Tibial nerve (tissue), 4 donors: ENCODE measurements around the gene TANC1. TPM values are rescaled to one million over a fixed set of nuclear protein-coding genes. Genes with fewer than 3 reads are reported as not detected.

Experiments
- DNase-seq, 2 donors: peaks; one replicate each; pipeline ENCODE4 v3.0.0-alpha.2; 2019; ENCODE audit warnings: low spot score in 2 of 2
- H3K27ac ChIP-seq, 4 donors: fragments of 200-600 bp; sonication (generic) in 3 of 4; one replicate each; pipeline ENCODE4 v1.5.1; 2017 to 2019; ENCODE audit warnings: mild to moderate bottlenecking in 1 of 4
- H3K27me3 ChIP-seq, 2 donors: fragments of 200-600 bp; sonication (generic) in 1 of 2; one replicate each; pipeline versions ENCODE4 v1.5.1 to v1.6.0; 2017 to 2019
- H3K36me3 ChIP-seq, 3 donors: fragments of 200-600 bp; sonication (generic); one replicate each; pipeline ENCODE4 v1.5.1; 2018 to 2019
- H3K4me1 ChIP-seq, 4 donors: fragments of 200-600 bp; sonication (generic) in 3 of 4; one replicate each; pipeline ENCODE4 v1.5.1; 2017 to 2019
- H3K4me3 ChIP-seq, 4 donors: fragments of 200-600 bp; sonication (generic) in 3 of 4; one replicate each; pipeline ENCODE4 v1.5.1; 2017 to 2019; ENCODE audit warnings: mild to moderate bottlenecking in 1 of 4, moderate library complexity in 1 of 4
- H3K9me3 ChIP-seq, 4 donors: fragments of 200-600 bp; sonication (generic) in 3 of 4; one replicate each; pipeline ENCODE4 v1.5.1; 2017 to 2019
- CTCF ChIP-seq, 5 experiments: fragments of 200-600 bp in 3 of 5; fragments of 450-650 bp in 2 of 5; sonication (generic) in 3 of 5; IDR thresholded peaks; one replicate each; pipeline ENCODE4 v1.5.1; 2016 to 2019; ENCODE audit warnings: antibody characterized with exemption in 5 of 5, mild to moderate bottlenecking in 3 of 5, moderate library complexity in 2 of 5
- EP300 ChIP-seq, 2 donors: sonication (generic); formaldehyde crosslinking; IDR thresholded peaks; one replicate each; pipeline ENCODE4 v1.6.1; 2017; ENCODE audit warnings: antibody characterized with exemption in 2 of 2, mild to moderate bottlenecking in 1 of 2
- POLR2A ChIP-seq, 2 donors: fragments of 450-650 bp; IDR thresholded peaks; one replicate each; pipeline ENCODE4 v1.6.1; 2017; ENCODE audit warnings: antibody characterized with exemption in 2 of 2, mild to moderate bottlenecking in 2 of 2, moderate library complexity in 2 of 2
- WGBS, 2 donors: methylation state at CpG; one replicate each; pipeline ENCODE4 v1.1.5; 2018; 5-methylcytosine and 5-hydroxymethylcytosine counted together
- total RNA-seq, 4 donors: library from RNA; depleted of rRNA; stranded (reverse); fragments of >200 nt; gene quantifications; one replicate each; pipeline ENCODE4 v1.1.0, GENCODE V29; 2016

TANC1 gene
- total RNA-seq, 4 donors from 2014 or later, result 43.5 to 66.3 (median 57.6) TPM

- peaks cover 0 to 79% (median 31%) of the 10 kb centered on the region in 4 donors for H3K4me1 ChIP-seq
- TF ChIP-seq POLR2A (IDR thresholded peaks at IDR 0.05), result no peak
Measured at GRCh38 chr2:159050426-159050825, 82.0 kb downstream of the TANC1 start.

GRCh38 chr2:159051133-159051532 is 82.7 kb downstream of the TANC1 start:
- no peak for TF ChIP-seq CTCF (IDR thresholded peaks at IDR 0.05)
- peak in 1 of 2 donors; percentile 8 for TF ChIP-seq EP300 (IDR thresholded peaks at IDR 0.05)
- no peak for TF ChIP-seq POLR2A (IDR thresholded peaks at IDR 0.05)
- 83 to 85% methylated on average over 3 of the region's 3 CpGs for WGBS, 2 donors

More at GRCh38 chr2:159050426-159050825, 82.0 kb downstream of the TANC1 start:
- Histone ChIP-seq H3K4me3 (no peak overlapping the region), H3K9me3 (no peaks in the 10 kb centered on the region), H3K36me3 (no peaks in the 10 kb centered on the region), H3K27me3 (no peaks in the 10 kb centered on the region), H3K27ac (peak overlapping the region in 2 of 4 donors; percentile 51 to 62)
- DNase-seq, result no peak
- WGBS, 2 donors, result 70 to 86% methylated on average over 1 of the region's 1 CpG

GRCh38 chr2:159051661-159052060 is 83.2 kb downstream of the TANC1 start:
- Histone ChIP-seq H3K4me3 (no peak overlapping the region), H3K9me3 (no peaks in the 10 kb centered on the region), H3K27ac (peak overlapping the region in 3 of 4 donors; percentile 4 to 76 (median 51)), H3K4me1 (peaks cover 0 to 73% (median 31%) of the 10 kb centered on the region in 4 donors), H3K36me3 (no peaks in the 10 kb centered on the region), H3K27me3 (no peaks in the 10 kb centered on the region)
- TF ChIP-seq POLR2A (IDR thresholded peaks at IDR 0.05) (no peak), CTCF (IDR thresholded peaks at IDR 0.05) (no peak), EP300 (IDR thresholded peaks at IDR 0.05) (no peak)
- 47 to 55% methylated on average over 5 of the region's 5 CpGs for WGBS, 2 donors
- no peak for DNase-seq

More at GRCh38 chr2:159051133-159051532, 82.7 kb downstream of the TANC1 start:
- DNase-seq, result no peak
- H3K4me3 ChIP-seq, result no peak overlapping the region
- H3K27ac ChIP-seq, result peak overlapping the region in 3 of 4 donors; percentile 4 to 76 (median 51)
- H3K27me3 ChIP-seq, result no peaks in the 10 kb centered on the region
- H3K9me3 ChIP-seq, result no peaks in the 10 kb centered on the region
- no peaks in the 10 kb centered on the region for H3K36me3 ChIP-seq
- H3K4me1 ChIP-seq, result peaks cover 0 to 77% (median 34%) of the 10 kb centered on the region in 4 donors

- peak overlapping the region in 2 of 4 donors; percentile 51 to 76 for H3K27ac ChIP-seq
Measured at GRCh38 chr2:159052157-159052601, 83.7 kb downstream of the TANC1 start.

GRCh38 chr2:159053161-159054031 is 85.0 kb downstream of the TANC1 start:
- Histone ChIP-seq H3K27ac (peak overlapping the region in 3 of 4 donors; percentile 27 to 76 (median 51)), H3K4me1 (peaks cover 0 to 56% (median 22%) of the 10 kb centered on the region in 4 donors), H3K9me3 (no peaks in the 10 kb centered on the region), H3K27me3 (no peaks in the 10 kb centered on the region), H3K4me3 (no peak overlapping the region), H3K36me3 (no peaks in the 10 kb centered on the region)
- peak in 1 of 2 donors; percentile 31 for TF ChIP-seq EP300 (IDR thresholded peaks at IDR 0.05)
- no peak for TF ChIP-seq CTCF (IDR thresholded peaks at IDR 0.05)
- TF ChIP-seq POLR2A (IDR thresholded peaks at IDR 0.05), result no peak
- no peak for DNase-seq
- WGBS, 2 donors, result 47 to 54% methylated on average over 3 of the region's 3 CpGs

More at GRCh38 chr2:159052157-159052601, 83.7 kb downstream of the TANC1 start:
- DNase-seq, result no peak
- Histone ChIP-seq H3K4me1 (peaks cover 0 to 68% (median 26%) of the 10 kb centered on the region in 4 donors), H3K9me3 (no peaks in the 10 kb centered on the region), H3K27me3 (no peaks in the 10 kb centered on the region), H3K4me3 (no peak overlapping the region), H3K36me3 (no peaks in the 10 kb centered on the region)
- WGBS, 2 donors, result 59 to 62% methylated on average over 5 of the region's 5 CpGs
- no peak for TF ChIP-seq CTCF (IDR thresholded peaks at IDR 0.05)
- no peak for TF ChIP-seq POLR2A (IDR thresholded peaks at IDR 0.05)
- TF ChIP-seq EP300 (IDR thresholded peaks at IDR 0.05), result no peak
